NB4 (cell line): ENCODE results near the gene PRR19.

Experiments used
- CTCF ChIP-seq: IDR thresholded peaks from one replicate; pipeline ENCODE4 v1.5.1; 2012; ENCODE audit warnings: low read depth, low read length
- POLR2A ChIP-seq: IDR thresholded peaks from 2 replicates; pipeline ENCODE4 v1.6.1; 2011; ENCODE audit warnings: mild to moderate bottlenecking; ENCODE audit not compliant: insufficient read length; ENCODE audit errors: extremely low read depth
- TF ChIP-seq, protein P1 (sequence below): IDR thresholded peaks from 2 replicates; pipeline ENCODE4 v1.6.1; 2011; ENCODE audit warnings: low read depth, low read length

DNA sequence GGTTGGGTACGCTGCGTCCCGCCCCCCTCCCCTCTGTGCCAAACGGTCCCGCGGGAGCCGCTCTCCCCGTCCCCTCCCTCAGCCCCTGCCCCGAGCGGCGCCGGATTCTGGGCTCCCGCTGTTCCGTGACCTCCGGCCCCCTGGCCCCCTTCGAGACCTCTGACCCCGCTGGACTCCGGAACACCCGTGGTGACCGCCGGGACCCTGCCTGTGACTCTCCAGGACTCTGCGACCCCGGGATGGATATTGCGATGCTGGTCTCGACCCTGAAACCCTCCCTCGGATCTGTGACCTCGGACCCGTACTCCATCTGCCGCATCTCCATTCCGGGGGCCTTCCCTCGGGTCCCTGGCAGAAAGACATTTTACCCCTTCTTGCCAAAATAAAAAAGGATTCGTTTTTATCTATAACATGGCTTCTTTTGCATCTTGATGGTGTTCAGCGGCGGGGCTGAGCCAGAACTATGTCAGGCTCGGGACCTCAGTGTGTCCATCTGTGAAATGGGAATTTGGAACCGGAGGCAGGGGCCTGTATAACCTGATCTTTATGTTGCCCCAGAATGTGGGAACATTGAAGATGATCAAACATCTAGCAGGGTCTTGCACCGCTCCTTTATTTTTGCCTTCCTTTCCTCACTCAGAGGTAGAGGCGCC, 22.8 kb downstream of the PRR19 start:
- TF ChIP-seq CTCF (no peak), POLR2A (no peak)
- TF ChIP-seq, protein P1, sequence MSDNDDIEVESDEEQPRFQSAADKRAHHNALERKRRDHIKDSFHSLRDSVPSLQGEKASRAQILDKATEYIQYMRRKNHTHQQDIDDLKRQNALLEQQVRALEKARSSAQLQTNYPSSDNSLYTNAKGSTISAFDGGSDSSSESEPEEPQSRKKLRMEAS: no peak
